Gastroesophageal sphincter (tissue), 3 donors: ENCODE results near the gene PTPRN2.

Source experiments
- EP300 ChIP-seq: sonication (generic); formaldehyde crosslinking; IDR thresholded peaks from one replicate; pipeline ENCODE4 v1.6.1; 2017; ENCODE audit warnings: antibody characterized with exemption, mild to moderate bottlenecking
- POLR2A ChIP-seq, 2 donors: fragments of 450-650 bp; IDR thresholded peaks; one replicate each; pipeline ENCODE4 v1.6.1; 2017; ENCODE audit warnings: antibody characterized with exemption in 2 of 2, mild to moderate bottlenecking in 2 of 2, moderate library complexity in 1 of 2
- POLR2AphosphoS5 ChIP-seq: sonication (generic); formaldehyde crosslinking; IDR thresholded peaks from one replicate; pipeline ENCODE4 v1.6.1; 2017; ENCODE audit warnings: antibody characterized with exemption
- TF ChIP-seq, protein P1 (sequence below), 4 experiments: fragments of 200-600 bp in 2 of 4; fragments of 450-650 bp in 2 of 4; sonication (generic) in 1 of 4; IDR thresholded peaks; one replicate each; pipeline ENCODE4 v1.5.1; 2017 to 2019; ENCODE audit warnings: antibody characterized with exemption in 4 of 4, mild to moderate bottlenecking in 2 of 4, moderate library complexity in 2 of 4

- TF ChIP-seq, protein P1, sequence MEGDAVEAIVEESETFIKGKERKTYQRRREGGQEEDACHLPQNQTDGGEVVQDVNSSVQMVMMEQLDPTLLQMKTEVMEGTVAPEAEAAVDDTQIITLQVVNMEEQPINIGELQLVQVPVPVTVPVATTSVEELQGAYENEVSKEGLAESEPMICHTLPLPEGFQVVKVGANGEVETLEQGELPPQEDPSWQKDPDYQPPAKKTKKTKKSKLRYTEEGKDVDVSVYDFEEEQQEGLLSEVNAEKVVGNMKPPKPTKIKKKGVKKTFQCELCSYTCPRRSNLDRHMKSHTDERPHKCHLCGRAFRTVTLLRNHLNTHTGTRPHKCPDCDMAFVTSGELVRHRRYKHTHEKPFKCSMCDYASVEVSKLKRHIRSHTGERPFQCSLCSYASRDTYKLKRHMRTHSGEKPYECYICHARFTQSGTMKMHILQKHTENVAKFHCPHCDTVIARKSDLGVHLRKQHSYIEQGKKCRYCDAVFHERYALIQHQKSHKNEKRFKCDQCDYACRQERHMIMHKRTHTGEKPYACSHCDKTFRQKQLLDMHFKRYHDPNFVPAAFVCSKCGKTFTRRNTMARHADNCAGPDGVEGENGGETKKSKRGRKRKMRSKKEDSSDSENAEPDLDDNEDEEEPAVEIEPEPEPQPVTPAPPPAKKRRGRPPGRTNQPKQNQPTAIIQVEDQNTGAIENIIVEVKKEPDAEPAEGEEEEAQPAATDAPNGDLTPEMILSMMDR (IDR thresholded peaks at IDR 0.05): no peak
- TF ChIP-seq POLR2AphosphoS5 (no peak), EP300 (no peak), POLR2A (IDR thresholded peaks at IDR 0.05) (no peak)
These were observed 919.3 kb downstream of the PTPRN2 start for GRCh38 chr7:157668221-157668883.
